Hindlimb muscle (tissue), 1 donor: ENCODE data around the gene DNLZ. TPM values are rescaled to one million over a fixed set of nuclear protein-coding genes. Genes with fewer than 3 reads are reported as not detected.
"Not testable (repeated sequence)": the region's sequence is repeated elsewhere in the genome, so short reads cannot be mapped to it uniquely, and the experiment has no call there.

Source experiments
- DNase-seq: peaks from one replicate; pipeline ENCODE4 v3.0.0-alpha.2; 2013
- polyA plus RNA-seq: library from polyadenylated mRNA; unstranded; fragments of 120-200 nt; gene quantifications from one replicate; pipeline ENCODE4 v1.2.1, GENCODE V29; 2013; ENCODE audit not compliant: insufficient read length

DNLZ gene
- polyA plus RNA-seq, 1 donor = 10.5 TPM

DNA sequence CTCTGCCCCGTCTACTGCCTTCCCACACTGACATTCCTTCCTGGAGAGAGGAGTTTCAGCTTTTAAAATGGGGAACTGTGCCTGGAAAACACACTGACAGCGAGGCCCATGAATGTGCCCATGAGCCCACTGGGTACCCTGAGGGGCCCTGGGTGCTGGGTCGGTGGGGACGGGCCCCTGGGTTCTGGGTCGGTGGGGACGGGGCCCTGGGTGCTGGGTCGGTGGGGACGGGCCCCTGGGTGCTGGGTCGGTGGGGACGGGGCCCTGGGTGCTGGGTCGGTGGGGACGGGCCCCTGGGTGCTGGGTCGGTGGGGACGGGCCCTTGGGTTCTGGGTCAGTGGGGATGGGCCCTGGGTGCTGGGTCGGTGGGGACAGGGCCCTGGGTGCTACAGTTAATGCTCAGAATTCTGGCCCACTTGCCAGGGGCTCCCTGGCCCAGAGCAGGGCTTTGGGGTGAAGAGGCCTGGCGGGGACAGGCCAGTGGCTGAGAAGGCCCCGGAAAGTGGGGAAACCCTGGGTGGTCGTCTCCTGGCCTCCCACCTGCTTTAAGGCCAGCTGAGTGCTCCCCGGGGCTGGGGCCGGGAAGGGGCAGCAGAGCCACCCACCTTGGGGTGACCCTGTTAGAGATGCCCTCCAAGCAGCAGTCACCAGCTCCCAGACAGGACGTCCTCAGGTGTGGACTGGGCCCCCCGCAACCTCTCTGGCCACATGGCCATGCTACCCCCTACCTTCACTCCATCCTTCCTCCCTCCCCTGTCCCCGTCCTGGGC is 33.7 kb downstream of the DNLZ start:
- DNase-seq = no peak

DNA sequence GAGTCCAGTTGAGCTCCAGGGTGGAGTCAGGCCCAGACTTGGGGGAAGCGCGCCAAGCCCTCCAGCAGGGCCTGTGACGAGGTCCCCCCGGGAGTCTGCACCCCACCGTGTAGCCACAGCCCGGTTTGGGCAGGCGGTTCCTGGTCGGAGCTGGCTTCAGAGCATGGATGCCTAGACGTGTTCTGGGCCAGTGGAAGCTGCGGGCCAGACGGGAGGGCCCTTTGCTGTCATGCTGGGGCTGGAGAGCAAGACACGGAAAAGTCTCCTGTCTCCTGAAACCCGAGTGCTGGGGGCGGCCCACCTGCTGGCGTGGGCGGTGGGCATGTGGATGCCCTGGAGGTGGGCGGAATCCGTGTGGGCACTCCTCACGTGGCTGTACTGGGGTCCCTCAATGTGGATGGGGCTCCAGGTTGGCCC is 34.3 kb downstream of the DNLZ start:
- DNase-seq = no peak

DNA sequence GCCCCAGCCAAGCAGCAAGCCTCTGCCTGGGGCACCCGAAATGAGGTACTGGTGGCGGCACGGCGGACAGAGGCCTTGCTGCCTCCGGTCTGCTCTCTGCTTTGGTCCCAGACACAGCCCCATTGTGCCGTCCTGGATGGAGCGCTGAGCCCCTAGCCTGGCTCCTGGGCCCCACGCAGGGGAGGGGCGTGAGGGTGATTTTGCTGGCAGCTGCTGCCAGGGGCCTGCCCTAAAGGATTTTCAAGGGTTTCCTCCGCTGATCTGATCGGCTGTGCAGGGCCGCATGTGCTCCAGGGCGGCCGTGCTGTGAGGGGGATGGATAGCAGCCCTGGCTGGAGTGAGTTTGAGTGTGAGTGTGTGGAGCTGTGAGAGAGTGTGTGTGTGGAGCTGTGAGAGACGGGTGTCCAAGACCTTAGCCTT is 34.9 kb downstream of the DNLZ start:
- no peak for DNase-seq

DNA sequence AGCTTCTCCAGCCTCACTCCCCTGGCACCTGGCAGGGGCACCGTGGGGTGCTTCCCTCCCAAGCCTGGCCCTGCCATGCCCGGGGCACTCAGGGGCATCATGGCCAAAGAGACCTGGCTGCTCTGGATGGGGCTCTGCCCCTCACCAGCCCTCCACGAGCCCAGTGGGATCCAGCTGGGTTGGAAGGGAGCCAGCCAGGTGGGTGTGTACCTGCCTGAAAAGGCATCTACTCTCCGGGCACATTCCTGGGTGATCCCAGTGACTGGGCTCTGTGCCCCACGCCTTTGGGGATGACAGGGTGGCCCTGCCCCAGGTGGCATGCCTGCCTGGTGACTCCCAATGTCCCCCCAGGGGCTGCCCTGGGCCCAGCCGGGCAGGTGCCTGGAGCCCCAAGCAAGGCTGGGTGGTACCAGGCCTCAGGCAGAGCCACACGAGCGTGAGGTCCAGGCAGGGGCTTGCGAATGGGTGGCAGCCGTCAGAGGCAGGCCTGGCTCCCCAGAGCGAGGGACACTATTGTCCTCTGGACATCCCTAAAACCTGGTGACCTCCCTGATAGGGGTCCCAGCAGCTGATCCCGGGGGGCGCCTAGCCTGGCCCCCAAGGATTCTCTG is 35.4 kb downstream of the DNLZ start:
- DNase-seq = no peak

DNA sequence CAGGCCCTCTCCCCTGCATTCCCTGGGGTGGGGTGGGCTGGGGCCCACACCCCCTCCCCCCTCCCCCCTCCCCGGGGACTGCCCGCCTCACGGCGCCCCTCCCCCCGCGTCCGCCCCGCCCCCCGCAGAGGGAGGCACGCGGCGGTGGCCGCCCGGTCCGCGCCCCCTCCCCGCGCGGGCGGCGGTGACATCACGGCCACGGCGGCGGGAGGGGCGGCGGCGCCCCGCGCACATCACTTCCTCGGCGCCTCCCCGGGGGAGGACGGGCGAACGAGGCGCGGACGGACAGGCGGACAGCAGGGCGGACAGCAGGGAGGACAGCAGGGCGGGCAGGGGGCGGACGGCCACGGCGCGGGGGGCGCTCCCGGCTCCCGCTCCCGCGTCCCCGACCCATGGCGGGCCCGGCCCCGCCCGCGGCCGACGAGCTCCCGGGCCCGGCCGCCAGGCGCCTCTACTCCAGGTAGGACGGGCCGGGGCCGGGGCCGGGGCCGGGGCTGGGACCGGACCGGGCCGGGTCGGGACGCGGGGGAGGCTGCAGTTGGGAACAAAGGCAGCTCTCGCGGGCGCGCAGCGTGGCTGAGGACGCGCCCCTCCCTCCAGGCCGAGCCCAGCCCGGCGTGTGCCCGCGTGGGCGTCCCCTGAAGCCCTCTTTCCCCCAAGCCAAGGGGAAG is 36.1 kb downstream of the DNLZ start, which contains the start of gene GPSM1:
TSS of gene GPSM1 (plus strand) at position 236 of the 671 bp plus-strand sequence. CDS start at position 393, 157 bp downstream.
- DNase-seq = peak; percentile 77

DNA sequence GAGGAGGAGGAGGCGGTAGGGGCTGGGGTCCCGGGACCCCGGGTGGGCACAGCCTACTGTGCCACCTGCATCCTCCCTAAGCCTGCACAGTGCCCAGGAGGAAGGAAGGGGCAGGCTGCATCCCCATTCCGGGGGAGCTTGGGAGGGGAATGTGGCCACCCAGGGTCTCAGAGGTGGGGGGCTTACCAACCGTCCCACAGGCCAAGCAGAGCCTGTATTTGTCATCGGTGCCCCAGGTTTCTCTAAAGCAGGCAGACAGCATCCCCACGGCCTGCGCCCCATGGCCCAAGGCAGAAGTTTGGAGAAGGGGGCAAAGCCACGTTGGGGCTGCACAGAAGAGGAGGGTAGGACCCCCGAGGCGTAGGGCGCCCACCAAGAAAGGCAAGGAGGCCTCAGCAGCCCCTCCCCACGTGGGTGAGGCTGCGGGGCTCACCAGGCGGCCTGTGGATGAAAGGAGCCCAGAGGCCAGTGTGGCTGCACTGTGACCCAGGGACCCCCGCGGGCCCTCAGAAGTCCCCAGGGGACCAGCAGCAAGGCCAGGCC is 36.7 kb downstream of the DNLZ start:
- no peak for DNase-seq

DNA sequence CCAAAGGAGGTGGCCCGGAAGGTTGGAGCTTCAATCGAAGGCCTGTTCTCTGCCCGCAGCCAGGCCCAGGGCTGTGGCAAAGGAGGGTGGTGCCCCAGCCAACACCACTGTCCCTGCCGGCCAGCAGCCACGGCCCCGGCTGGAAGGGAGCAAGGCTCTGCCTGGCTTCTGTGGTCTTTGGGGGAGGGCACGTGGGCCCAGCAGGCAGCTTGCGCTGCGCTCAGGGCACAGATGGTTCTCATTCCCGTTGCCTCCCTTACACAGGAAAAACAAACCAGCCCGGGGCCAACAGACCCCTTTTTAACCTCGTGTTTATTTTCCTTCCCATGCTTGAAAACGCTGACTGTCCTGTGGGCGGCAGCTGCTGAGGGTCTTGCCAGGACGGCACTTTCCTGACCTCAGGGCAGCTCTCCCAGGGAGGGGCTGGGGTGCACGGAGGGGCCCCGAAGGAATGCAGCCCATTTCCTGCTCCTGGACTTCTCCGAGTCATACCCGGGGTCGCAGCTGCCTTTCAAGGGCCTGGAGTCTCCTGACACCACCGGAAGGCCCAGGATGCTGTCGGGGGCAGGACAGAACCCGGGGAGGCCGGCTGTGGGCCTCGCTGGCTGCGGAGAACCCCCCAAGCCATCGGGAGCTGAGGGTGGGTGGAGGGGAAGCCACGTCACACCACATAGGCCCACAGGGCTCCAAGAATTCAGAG is 37.3 kb downstream of the DNLZ start:
- no peak for DNase-seq

DNA sequence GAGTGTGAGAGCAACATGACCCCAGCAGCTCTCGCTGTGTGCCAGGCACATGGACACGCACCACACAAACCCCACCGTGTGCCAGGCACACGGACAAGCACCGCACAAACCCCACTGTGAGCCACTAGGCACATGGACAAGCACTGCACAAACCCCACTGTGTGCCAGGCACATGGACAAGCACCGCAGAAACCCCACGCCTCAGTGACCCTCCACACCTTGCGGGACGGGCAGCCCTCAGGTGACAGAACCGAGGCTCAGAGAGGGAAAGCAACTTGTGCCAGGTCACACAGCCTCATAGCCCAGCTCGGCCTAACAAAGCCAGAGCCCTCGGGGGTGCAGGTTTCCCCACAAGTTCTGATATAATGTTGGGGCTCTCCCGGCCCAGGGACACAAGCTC is 38.2 kb downstream of the DNLZ start:
- DNase-seq = no peak

DNA sequence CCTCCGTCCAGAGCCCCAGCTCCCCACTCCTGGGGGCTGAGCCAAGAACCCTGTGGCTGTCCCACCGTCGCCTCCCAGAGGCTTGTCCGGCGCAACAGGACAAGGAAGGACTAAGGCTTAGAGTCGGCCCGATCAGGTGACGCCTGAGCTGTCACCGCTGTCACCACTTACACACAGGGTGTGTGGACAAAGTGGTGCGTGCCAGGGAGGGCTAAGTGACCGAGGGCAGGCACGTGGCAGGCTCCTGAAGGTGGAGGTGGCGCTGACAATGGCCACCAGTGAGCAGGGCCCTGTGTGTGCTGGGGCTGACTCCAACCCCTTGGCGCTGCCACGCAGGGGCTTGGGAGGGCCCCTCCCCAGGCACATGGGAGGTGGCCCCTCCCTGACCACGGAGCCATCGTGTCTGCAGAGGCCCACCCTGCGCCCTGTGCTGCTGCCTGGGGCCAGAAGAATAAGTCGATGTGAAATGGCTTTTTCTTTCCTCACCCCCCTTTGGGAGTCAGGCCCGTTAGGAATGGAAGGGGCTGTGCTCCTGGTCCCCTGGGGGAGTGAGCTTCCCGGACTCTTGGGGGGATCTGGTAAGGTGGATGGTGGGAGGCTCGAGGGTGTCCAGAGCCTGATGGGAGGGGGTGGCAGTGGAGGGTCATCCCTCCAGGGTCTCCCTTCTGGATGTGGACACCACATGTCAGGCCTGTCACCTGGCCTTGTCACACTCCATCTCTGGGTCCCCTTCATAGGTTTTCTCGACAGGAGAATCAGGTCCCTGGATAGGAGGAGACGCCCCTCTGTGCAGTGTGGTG is 38.8 kb downstream of the DNLZ start:
- DNase-seq = no peak

DNA sequence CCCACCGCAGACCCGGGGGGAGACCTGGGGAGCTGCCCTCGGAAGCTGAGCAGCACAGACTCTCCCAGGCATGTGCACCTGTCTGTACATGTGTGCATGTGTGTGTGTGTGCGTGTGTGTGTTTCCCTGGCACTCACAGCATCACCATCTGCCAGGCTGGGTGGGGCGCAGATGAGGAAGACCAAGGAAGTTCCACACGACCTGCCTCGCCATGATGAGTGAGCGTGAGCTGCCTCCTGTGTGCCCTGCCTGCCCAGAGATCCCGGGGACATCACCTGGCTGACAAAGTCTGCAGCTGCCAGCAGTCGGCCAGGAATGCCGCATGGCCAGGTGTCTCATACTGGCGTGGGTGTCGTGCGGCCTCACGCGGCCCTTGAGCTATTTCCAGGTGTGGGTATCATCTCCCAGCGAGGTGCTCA is 40.2 kb downstream of the DNLZ start:
- no peak for DNase-seq

DNA sequence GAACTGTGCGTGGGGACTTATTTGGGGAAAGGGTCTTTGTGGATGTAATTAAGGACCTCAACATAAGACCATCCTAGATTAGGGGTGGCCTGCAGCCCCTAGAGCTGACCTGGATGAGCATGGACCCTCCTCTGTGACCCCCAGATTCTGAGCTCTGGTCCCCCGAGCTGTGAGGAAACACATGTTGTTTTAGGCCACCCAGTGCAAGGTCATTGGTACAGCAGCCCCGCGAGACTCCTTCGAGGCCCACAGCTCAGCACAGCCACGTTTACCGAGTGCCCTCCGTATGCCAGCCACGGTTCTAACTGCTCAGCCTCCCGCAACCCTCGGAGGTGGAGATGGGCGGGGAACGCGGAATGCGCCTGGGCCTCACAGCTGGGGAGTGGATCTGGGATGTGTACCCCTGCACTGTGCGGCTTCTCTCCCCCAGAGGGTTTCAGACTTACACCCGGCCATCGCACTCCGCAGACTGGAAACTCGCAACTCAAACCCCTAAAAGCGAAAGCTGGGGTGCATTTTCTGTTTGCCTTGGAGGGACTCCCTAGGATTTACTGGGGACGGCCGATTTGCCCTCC is 40.7 kb downstream of the DNLZ start:
- DNase-seq = no peak

DNA sequence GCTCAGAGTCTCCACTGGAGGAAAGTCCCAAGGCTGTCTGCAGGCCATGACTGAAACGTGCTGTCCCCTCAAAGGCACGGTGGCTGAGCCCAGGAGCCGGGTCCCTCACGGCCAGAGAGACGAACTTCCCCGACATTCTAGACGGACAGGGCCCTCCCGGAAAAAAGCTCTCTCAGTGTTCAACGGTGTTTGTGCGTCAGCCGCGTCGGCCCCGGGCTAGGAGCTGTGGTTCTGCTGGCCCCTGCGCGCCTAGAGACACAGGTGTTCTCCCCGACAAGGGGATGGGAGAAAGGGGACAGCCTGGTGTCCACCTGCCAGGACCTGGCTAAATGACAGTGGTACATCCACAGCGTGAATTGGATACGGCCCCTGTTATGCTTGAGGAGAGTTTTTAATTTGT is 42.0 kb downstream of the DNLZ start:
- DNase-seq = no peak

DNA sequence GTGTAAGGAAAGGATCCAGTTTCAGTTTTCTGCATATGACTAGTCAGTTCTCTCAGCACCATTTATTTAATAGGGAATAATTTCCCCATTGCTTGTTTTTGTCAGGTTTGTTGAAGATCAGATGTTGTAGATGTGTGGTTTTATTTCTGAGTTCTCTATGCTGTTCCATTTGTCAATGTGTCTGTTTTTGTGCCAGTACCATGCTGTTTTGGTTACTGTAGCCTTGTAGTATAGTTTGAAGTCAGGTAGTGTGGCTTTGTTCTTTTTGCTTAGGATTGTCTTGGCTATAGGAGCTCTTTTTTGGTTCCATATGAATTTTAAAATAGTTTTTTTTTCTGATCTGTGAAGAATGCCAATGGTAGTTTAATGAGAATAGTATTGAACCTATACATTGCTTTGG is 42.6 kb downstream of the DNLZ start:
- not testable (repeated sequence) for DNase-seq

DNA sequence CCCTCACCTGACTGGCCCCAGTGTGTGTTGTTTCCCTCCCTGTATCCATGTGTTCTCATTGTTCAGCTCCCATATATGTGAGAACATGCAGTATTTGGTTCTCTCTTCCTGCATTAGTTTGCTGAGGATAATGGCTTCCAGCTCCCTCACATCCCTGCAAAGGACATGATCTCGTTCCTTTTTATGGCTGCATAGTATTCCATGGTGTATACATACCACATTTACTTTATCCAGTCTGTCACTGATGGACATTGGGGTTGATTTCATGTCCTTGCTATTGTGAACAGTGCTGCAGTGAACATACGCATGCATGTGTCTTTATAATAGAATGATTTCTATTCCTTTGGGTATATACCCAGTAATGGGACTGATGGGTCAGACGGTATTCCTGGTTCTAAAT is 43.6 kb downstream of the DNLZ start:
- DNase-seq = not testable (repeated sequence)

DNA sequence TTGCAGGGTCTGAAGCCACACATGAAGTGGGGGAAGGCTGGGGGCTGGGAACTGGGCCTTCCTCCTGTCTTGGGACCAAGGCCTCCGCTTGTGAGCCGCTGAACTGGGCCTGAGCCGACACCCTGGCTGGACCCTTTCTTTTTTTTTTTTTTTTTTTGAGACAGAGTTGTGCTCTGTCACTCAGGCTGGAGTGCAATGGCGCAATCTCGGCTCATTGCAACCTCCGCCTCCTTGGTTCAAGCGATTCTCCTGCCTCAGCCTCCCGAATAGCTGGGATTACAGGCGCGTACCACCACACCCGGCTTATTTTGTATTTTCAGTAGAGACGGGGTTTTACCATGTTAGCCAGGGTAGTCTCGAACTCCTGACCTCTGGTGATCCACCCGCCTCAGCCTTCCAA is 44.3 kb downstream of the DNLZ start:
- DNase-seq = not testable (repeated sequence)

DNA sequence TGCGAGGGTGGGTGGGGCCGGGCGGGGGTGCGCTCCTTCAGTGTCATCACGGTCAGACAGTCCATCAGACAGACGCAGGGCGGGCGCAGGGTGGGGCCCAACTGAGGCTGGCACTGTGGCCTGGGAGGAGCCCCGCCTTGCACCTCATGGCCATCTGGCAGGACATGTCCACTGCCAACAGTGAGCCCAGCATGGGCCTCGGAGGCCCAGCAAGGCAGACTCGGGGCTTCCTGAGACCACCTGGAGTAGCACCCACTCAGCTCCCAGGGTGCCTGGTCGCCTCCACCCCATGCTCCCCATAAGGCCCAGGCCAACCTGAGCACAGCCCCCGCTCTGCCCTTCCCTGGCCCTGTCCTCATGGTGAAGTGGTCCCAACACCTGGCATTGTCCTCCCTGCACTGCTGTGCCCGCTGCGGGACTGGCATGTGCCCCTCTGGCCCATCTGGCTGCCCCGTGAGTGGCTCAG is 44.7 kb downstream of the DNLZ start:
- no peak for DNase-seq

DNA sequence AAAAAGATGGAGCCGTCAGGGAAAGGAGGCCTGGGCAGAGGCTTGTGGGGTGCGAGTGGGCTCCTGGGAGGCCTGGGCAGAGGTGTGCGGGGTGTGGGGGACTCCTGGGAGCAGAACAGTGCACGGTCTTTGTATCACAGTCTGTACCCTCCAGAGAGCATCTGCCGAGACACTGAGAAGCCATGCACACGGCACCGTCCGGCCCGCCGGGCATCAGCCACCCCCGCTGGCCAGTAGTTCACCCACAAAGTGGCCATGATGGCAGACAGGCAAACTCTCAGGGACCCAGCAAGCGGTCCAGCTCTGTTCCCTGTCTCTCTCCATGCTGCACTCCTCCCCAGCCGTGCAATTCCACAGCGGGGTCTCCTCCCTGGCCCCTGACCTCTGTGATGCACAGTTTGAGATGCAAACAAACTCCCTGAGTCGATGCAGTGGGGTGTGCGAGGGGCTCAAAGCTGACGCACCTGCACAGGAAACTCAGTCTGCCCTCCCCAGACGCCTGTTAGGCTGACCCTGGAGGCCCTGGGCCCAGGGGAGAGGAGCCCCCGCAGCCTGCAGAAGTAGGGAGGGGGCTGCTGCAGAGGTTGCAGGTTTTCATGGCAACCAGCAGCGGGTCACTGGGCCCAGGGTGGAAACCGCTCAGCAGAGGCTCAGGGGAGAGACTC is 45.3 kb downstream of the DNLZ start:
- DNase-seq = no peak

DNA sequence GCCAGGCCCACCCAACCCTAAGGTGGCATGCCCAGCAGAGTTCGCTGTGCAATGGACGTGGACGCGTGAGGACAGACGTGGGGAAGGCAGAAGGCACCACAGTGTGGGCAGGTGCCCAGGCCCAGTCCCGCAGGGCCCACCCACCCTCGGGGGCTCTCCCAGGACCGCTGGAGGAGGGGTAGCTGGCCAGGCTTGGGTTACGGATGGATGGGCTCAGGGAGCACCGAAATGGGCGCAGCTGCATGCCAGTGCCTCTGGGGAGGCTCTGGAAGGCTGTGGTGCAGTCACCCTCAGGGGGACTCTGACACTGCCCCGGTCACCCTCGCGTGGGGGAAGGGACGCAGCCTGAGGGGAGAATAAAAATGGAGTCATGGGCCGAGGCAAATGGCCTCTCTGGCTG is 45.8 kb downstream of the DNLZ start:
- DNase-seq = no peak

DNA sequence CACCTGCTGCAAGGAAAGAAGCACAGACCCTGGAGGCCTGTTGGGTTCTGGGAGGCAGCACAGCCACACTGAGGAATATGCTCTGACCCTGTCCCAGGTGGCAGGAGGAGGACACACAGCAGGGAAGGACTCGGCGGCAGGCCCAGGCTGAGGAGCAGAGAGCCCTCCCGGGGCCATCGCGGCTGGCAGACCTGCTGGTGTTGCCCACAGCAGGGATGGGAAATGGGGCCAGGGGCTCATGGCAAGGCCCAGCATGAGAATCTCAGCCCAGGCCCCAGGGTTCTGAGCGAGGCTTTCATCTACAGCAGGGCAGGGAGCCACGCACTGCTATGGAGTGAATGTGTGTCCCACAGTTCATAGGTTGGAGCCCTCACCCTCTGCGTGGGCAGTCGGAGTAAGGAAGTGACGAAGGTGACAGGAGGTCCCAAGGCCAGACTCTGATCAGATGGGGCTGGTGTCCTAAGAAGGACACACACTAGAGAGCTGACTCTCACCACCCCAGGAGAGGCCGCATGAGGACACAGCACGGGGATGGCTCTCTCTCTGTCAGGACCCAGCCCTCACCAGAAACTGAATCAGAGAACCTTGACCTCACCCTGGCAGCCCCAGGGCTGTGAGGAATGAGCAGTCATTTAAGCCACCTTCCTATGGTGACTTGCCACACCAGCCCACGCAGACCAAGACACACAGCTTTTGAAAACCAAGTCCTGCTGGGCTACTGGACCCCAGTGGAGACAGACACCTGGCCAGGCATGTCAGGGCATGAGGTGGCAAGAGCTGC is 46.5 kb downstream of the DNLZ start:
- DNase-seq = no peak

DNA sequence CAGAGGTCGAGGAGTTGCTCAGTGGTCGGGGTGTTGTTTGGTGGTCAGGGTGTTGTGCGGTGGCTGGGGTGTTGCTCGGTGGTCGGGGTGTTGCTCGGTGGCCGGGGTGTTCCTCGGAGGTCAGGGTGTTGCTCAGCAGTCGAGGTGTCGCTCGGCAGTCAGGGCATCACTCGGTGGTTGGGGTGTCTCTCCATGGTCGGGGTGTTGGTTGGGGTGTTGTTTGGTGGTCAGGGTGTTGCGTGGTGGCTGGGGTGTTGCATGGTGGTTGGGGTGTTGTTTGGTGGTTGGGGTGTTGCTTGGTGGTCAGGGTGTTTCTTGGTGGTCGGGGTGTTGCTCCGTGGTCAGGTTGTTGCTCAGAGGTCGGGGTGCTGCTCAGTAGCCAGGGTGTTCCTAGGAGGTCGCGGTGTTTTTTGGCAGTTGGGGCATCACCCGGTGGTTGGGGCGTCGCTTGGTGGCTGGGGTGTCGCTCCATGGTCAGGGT is 47.2 kb downstream of the DNLZ start:
- no peak for DNase-seq
